ENCODE results near the gene NLRP5. TPM values are rescaled to one million over a fixed set of nuclear protein-coding genes. Genes with fewer than 3 reads are reported as not detected.

NLRP5 gene
- total RNA-seq, 1 donor from 2014 or later, result not detected

- TF ChIP-seq CTCF (IDR thresholded peaks at IDR 0.05) (no peak), EZH2phosphoT487 (IDR thresholded peaks at IDR 0.05) (no peak), EZH2 (IDR thresholded peaks at IDR 0.05) (no peak)
- H3K4me3 ChIP-seq, result no peak overlapping the region
- Mint-ChIP-seq H3K27ac (peak overlapping the region; percentile 11), H3K27me3 (ENCODE audit: insufficient read depth, low read depth) (peaks cover 3% of the 10 kb centered on the region), H3K4me3 (no peak overlapping the region), H3K9me3 (peaks cover 20% of the 10 kb centered on the region), H3K4me1 (no peaks in the 10 kb centered on the region), H3K36me3 (peaks cover 44% of the 10 kb centered on the region)
- no peaks in the 10 kb centered on the region for H3K4me1 ChIP-seq
- H3K9me3 ChIP-seq (ENCODE audit: low read depth), result no peaks in the 10 kb centered on the region
- H3K27ac ChIP-seq, result no peak overlapping the region
- H2AFZ ChIP-seq (replicated peaks), result no peak overlapping the region
- no peaks in the 10 kb centered on the region for H3K36me3 ChIP-seq
- H3F3A ChIP-seq (ENCODE audit: low read depth), result no peaks in the 10 kb centered on the region
- H4K20me1 ChIP-seq (ENCODE audit: low read depth), result peaks cover 26% of the 10 kb centered on the region
- H3K4me2 ChIP-seq, result no peak overlapping the region
- no peak overlapping the region for H3K9ac ChIP-seq
- H3K27me3 ChIP-seq, result no peaks in the 10 kb centered on the region
- H3K79me2 ChIP-seq (ENCODE audit: low read depth), result peaks cover 57% of the 10 kb centered on the region
- no peak for DNase-seq (ENCODE audit: low spot score)
Observed at GRCh38 chr19:56091066-56091490, 104.5 kb downstream of the NLRP5 start.

GRCh38 chr19:56091751-56092546, 105.4 kb downstream of the NLRP5 start:
- Histone ChIP-seq H4K20me1 (ENCODE audit: low read depth) (peaks cover 24% of the 10 kb centered on the region), H3K4me3 (no peak overlapping the region), H3K4me1 (no peaks in the 10 kb centered on the region), H3K79me2 (ENCODE audit: low read depth) (peaks cover 62% of the 10 kb centered on the region), H2AFZ (replicated peaks) (no peak overlapping the region), H3K9ac (no peak overlapping the region), H3K4me2 (no peak overlapping the region), H3K27ac (no peak overlapping the region), H3K27me3 (no peaks in the 10 kb centered on the region), H3K9me3 (ENCODE audit: low read depth) (no peaks in the 10 kb centered on the region), H3K36me3 (no peaks in the 10 kb centered on the region), H3F3A (ENCODE audit: low read depth) (no peaks in the 10 kb centered on the region)
- Mint-ChIP-seq H3K36me3 (peaks cover 44% of the 10 kb centered on the region), H3K27me3 (ENCODE audit: insufficient read depth, low read depth) (peaks cover 3% of the 10 kb centered on the region), H3K9me3 (peaks cover 20% of the 10 kb centered on the region), H3K27ac (no peak overlapping the region), H3K4me3 (no peak overlapping the region), H3K4me1 (no peaks in the 10 kb centered on the region)
- DNase-seq (ENCODE audit: low spot score), result no peak
- TF ChIP-seq CTCF (IDR thresholded peaks at IDR 0.05), result no peak
- no peak for TF ChIP-seq EZH2phosphoT487 (IDR thresholded peaks at IDR 0.05)
- TF ChIP-seq EZH2 (IDR thresholded peaks at IDR 0.05), result no peak

- peaks cover 20% of the 10 kb centered on the region for H3K9me3 Mint-ChIP-seq
- H4K20me1 ChIP-seq (ENCODE audit: low read depth), result peaks cover 27% of the 10 kb centered on the region
- no peaks in the 10 kb centered on the region for H3K9me3 ChIP-seq (ENCODE audit: low read depth)
- peaks cover 72% of the 10 kb centered on the region for H3K79me2 ChIP-seq (ENCODE audit: low read depth)
- peaks cover 8% of the 10 kb centered on the region for H3K27me3 Mint-ChIP-seq (ENCODE audit: insufficient read depth, low read depth)
- H3K4me2 ChIP-seq, result no peak overlapping the region
- DNase-seq (ENCODE audit: low spot score), result no peak
- peaks cover 48% of the 10 kb centered on the region for H3K36me3 Mint-ChIP-seq
- H2AFZ ChIP-seq (replicated peaks), result no peak overlapping the region
- no peak overlapping the region for H3K27ac Mint-ChIP-seq
- H3F3A ChIP-seq (ENCODE audit: low read depth), result no peaks in the 10 kb centered on the region
- TF ChIP-seq EZH2 (IDR thresholded peaks at IDR 0.05), result no peak
- TF ChIP-seq CTCF (IDR thresholded peaks at IDR 0.05), result no peak
- TF ChIP-seq EZH2phosphoT487 (IDR thresholded peaks at IDR 0.05), result no peak
- H3K27ac ChIP-seq, result no peak overlapping the region
- H3K4me1 ChIP-seq, result no peaks in the 10 kb centered on the region
- no peaks in the 10 kb centered on the region for H3K27me3 ChIP-seq
- H3K4me3 Mint-ChIP-seq, result no peak overlapping the region
- no peak overlapping the region for H3K9ac ChIP-seq
- no peaks in the 10 kb centered on the region for H3K4me1 Mint-ChIP-seq
- no peaks in the 10 kb centered on the region for H3K36me3 ChIP-seq
- no peak overlapping the region for H3K4me3 ChIP-seq
Observed at GRCh38 chr19:56092685-56093631, 106.4 kb downstream of the NLRP5 start.
